Lung (tissue), 12 donors: Measurements from ENCODE around the gene CSMD2. TPM values are rescaled to one million over a fixed set of nuclear protein-coding genes. Genes with fewer than 3 reads are reported as not detected.
A peak's percentile ranks its signal among the peaks of the same experiment; 100 is the strongest.

ENCODE experiments used
- ATAC-seq: fragments of 200-7000 bp; cut with Tn5 transposase; one replicate; pipeline ENCODE4 v1.9.1; 2020; ENCODE audit warnings: moderate number of reproducible peaks; ENCODE audit not compliant: insufficient read depth, low FRiP score
- DNase-seq, 3 donors: peaks; one replicate each; pipeline ENCODE4 v3.0.0-alpha.2; 2013 to 2017
- H3K27ac ChIP-seq, 2 donors: one replicate each; pipeline ENCODE4 v1.5.1; 2013; ENCODE audit warnings: mild to moderate bottlenecking in 2 of 2, moderate library complexity in 2 of 2, control low read depth in 1 of 2, inconsistent platforms in 1 of 2, low read depth in 1 of 2, low read length in 1 of 2
- H3K27me3 ChIP-seq, 3 donors: one replicate each; pipeline ENCODE4 v1.5.1; 2013; ENCODE audit warnings: low read length in 2 of 3; ENCODE audit not compliant: control insufficient read depth in 3 of 3, insufficient read depth in 3 of 3
- H3K36me3 ChIP-seq, 4 donors: one replicate each; pipeline ENCODE4 v1.5.1; 2013; ENCODE audit warnings: low read length in 4 of 4, mild to moderate bottlenecking in 1 of 4, moderate library complexity in 1 of 4; ENCODE audit not compliant: control insufficient read depth in 4 of 4, insufficient read depth in 4 of 4
- H3K4me1 ChIP-seq, 5 donors: one replicate each; pipeline ENCODE4 v1.5.1; 2013; ENCODE audit warnings: low read length in 5 of 5, mild to moderate bottlenecking in 2 of 5, moderate library complexity in 1 of 5; ENCODE audit not compliant: control insufficient read depth in 5 of 5, insufficient read depth in 5 of 5
- H3K4me3 ChIP-seq: one replicate; pipeline ENCODE4 v1.5.1; 2013; ENCODE audit warnings: mild to moderate bottlenecking, control low read depth, moderate library complexity
- H3K9ac ChIP-seq, 2 donors: one replicate each; pipeline ENCODE4 v1.5.1; 2013; ENCODE audit warnings: low read length in 2 of 2, control low read depth in 1 of 2; ENCODE audit not compliant: insufficient read depth in 1 of 2
- H3K9me3 ChIP-seq, 4 donors: one replicate each; pipeline ENCODE4 v1.5.1; 2013; ENCODE audit warnings: low read length in 3 of 4, mild to moderate bottlenecking in 1 of 4, moderate library complexity in 1 of 4; ENCODE audit not compliant: control insufficient read depth in 4 of 4, insufficient read depth in 3 of 4
- CTCF ChIP-seq: IDR thresholded peaks from 2 replicates; pipeline ENCODE4 v1.5.1; 2012; ENCODE audit warnings: mild to moderate bottlenecking; ENCODE audit errors: control extremely low read depth, extremely low read depth
- WGBS, 2 donors: extraction: QIAGEN DNeasy Blood & Tissue Kit; methylation state at CpG; one replicate each; pipeline ENCODE4 v1.1.7; 2013; 5-methylcytosine and 5-hydroxymethylcytosine counted together
- polyA plus RNA-seq, 2 donors: library from polyadenylated mRNA; stranded (reverse); fragments of 200-250 nt; gene quantifications; one replicate each; pipeline ENCODE4 v1.2.1, GENCODE V29; 2013
- total RNA-seq, 2 donors: library from RNA; depleted of rRNA in 1 of 2; stranded (reverse); fragments of >200 nt in 1 of 2; gene quantifications; one replicate each; pipeline ENCODE4 v1.2.1, GENCODE V29; 2014 to 2021
- donor health status: control.
- donor health status: control.
- donor health status: Bipolar disorder and iron deficiency.
- donor health status: healthy.
- donor health status: DM: yes; HTN: yes; CAD: no.

Gene CSMD2
- total and polyA plus RNA-seq, 4 donors: 0.11 to 1.2 (median 0.39) TPM

GRCh38 chr1:33762109-33762830 lies 402.8 kb downstream of the CSMD2 start:
- H3K9ac ChIP-seq: no peak overlapping the region
- DNase-seq (peak in 1 of 3 donors; percentile 10), ATAC-seq (no peak)
- H3K9me3 ChIP-seq: peaks cover 0 to 2% (median 0%) of the 10 kb centered on the region in 4 donors
- H3K36me3 ChIP-seq: no peaks in the 10 kb centered on the region
- no peak overlapping the region for H3K4me3 ChIP-seq
- no peak for TF ChIP-seq CTCF
- peaks cover 0 to 1% (median 0%) of the 10 kb centered on the region in 5 donors for H3K4me1 ChIP-seq
- H3K27me3 ChIP-seq: no peaks in the 10 kb centered on the region
- no peak overlapping the region for H3K27ac ChIP-seq
- WGBS, 2 donors: 80 to 86% methylated on average over 1 of the region's 1 CpG

GRCh38 chr1:33758698-33759097 lies 406.3 kb downstream of the CSMD2 start:
- no peak for TF ChIP-seq CTCF
- Histone ChIP-seq H3K27me3 (no peaks in the 10 kb centered on the region), H3K4me3 (no peak overlapping the region), H3K4me1 (peaks cover 0 to 1% (median 0%) of the 10 kb centered on the region in 5 donors), H3K36me3 (no peaks in the 10 kb centered on the region), H3K27ac (no peak overlapping the region), H3K9me3 (peaks cover 0 to 2% (median 0%) of the 10 kb centered on the region in 4 donors), H3K9ac (no peak overlapping the region)
- 37 to 69% methylated on average over 5 of the region's 5 CpGs for WGBS, 2 donors
- ATAC-seq (no peak), DNase-seq (peak in 1 of 3 donors; percentile 10)

- TF ChIP-seq CTCF: no peak
- ATAC-seq (no peak), DNase-seq (no peak)
- Histone ChIP-seq H3K9ac (no peak overlapping the region), H3K9me3 (peaks cover 0 to 9% (median 0%) of the 10 kb centered on the region in 4 donors), H3K27ac (no peak overlapping the region), H3K4me3 (no peak overlapping the region), H3K4me1 (no peaks in the 10 kb centered on the region), H3K36me3 (no peaks in the 10 kb centered on the region), H3K27me3 (no peaks in the 10 kb centered on the region)
- WGBS, 2 donors: 86 to 87% methylated on average over 5 of the region's 5 CpGs
Observed at GRCh38 chr1:33753087-33753856, 411.8 kb downstream of the CSMD2 start.
